ENCODE data around the gene PLEKHJ1.

GRCh38 chr19:2255982-2256685 is 20.0 kb upstream of the PLEKHJ1 start, which contains the start of gene JSRP1:
- TF ChIP-seq CTCF (IDR thresholded peaks at IDR 0.05) (no peak), POLR2AphosphoS5 (IDR thresholded peaks at IDR 0.05; ENCODE audit: low read depth, low read length) (no peak)
